ENCODE results near the gene ANKRD13A.

GRCh38 chr12:110010853-110011723 is 11.9 kb downstream of the ANKRD13A start:
- TF ChIP-seq CTCF (IDR thresholded peaks at IDR 0.05 in 4 of 5, conservative IDR thresholded peaks at IDR 0.05 in 1 of 5): no peak
- TF ChIP-seq POLR2A (IDR thresholded peaks at IDR 0.05): no peak
